ENCODE data around the gene LLGL2. TPM values are rescaled to one million over a fixed set of nuclear protein-coding genes. Genes with fewer than 3 reads are reported as not detected.

LLGL2 gene
- total RNA-seq, 5 donors from 2014 or later (not counting 1 experiment from before 2014, with no cell fraction given): 31.2 to 75.7 (median 53.4) TPM

DNA sequence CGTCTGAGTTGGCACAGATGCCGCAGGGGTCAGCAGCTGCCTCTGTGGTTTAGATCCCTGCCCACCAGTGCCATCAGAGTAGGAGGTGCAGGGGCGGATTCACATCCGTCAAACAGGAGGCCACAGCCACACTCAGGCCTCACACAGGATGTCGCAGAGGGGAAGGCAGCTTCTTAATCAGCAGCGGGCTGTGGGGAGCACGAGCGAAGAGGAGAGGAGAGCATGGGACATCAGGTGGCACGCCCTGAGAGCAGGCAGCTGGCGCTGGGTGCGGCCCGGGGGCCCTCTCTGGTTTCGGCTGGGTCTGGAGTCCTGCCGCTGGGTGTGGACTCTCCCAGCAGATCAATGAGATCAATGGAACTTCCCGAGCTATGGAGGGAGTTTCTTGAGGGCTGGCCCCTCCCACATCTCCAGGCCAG lies 9.6 kb downstream of the LLGL2 start:
- 7% methylated on average over 5 of the region's 15 CpGs for WGBS (ENCODE audit: insufficient coverage)
- Histone ChIP-seq H3K27ac (ENCODE audit: low read length) (peak overlapping the region; percentile 69), H3K36me3 (ENCODE audit: control insufficient read depth in 2 of 2, extremely low read depth in 1 of 2, insufficient read depth in 1 of 2, low read length in 1 of 2) (peaks cover 11 to 12% of the 10 kb centered on the region in 2 donors), H3K4me1 (ENCODE audit: control insufficient read depth in 1 of 2, extremely low read depth in 1 of 2, insufficient read depth in 2 of 2, low read length in 2 of 2) (peaks cover 10 to 38% of the 10 kb centered on the region in 2 experiments), H3K4me3 (ENCODE audit: control insufficient read depth in 1 of 2, extremely low read depth in 1 of 2, low read length in 1 of 2) (peak overlapping the region; percentile 11 to 41), H3K9me3 (no peaks in the 10 kb centered on the region), H3K27me3 (replicated peaks in 1 of 2; ENCODE audit: control insufficient read depth in 2 of 2, extremely low read depth in 1 of 2, insufficient read depth in 2 of 2, low read length in 1 of 2) (peaks cover 0 to 2% of the 10 kb centered on the region in 2 experiments)
- Mint-ChIP-seq H3K4me3 (peak overlapping the region in 2 of 3 donors; percentile 59 to 76), H3K36me3 (peaks cover 5% of the 10 kb centered on the region), H3K27ac (peak overlapping the region; percentile 94 to 96), H3K4me1 (peaks cover 24 to 30% (median 26%) of the 10 kb centered on the region in 3 donors), H3K9me3 (no peaks in the 10 kb centered on the region), H3K27me3 (no peaks in the 10 kb centered on the region)
- CTCF ChIA-PET: interaction anchor here in 1 of 2 donors (1.0 to 1.4 kb wide), 2 partner anchors 19 to 53 kb away, joined by 3 read pairs; partner anchors contain the start of gene TSEN54
- DNase-seq (peak; percentile 33 to 77 (median 58)), ATAC-seq (replicated peaks in 1 of 4) (peak; percentile 94 to 98 (median 98))
- POLR2A ChIA-PET: interaction anchor here in 1 of 2 donors (0.9 kb wide), 1 partner anchor 19 kb away, joined by 5 read pairs; the partner anchor contains the start of gene TSEN54

DNA sequence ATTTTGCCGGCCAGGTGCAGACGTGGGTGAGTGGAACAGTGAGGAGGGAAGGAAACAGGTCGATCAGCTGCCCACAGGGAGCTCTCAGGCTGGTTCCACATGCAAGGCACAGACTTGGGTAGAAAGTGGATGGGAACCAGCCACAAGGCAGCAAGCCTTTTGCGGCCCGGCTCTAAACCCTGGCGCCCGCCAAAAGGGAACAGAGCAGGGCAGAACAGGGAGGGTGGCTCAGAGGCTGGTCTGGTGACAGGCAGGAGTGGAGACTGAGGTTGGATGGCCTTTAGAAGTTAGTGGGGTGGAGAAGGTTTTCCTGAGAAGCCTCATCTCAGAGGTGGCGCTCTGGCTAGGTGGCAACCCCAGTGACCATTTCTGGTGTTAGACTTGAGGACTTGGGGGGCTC lies 10.4 kb downstream of the LLGL2 start:
- Histone ChIP-seq H3K9me3 (no peaks in the 10 kb centered on the region), H3K4me3 (ENCODE audit: control insufficient read depth in 1 of 2, extremely low read depth in 1 of 2, low read length in 1 of 2) (no peak overlapping the region), H3K27ac (ENCODE audit: low read length) (peak overlapping the region; percentile 69), H3K27me3 (replicated peaks in 1 of 2; ENCODE audit: control insufficient read depth in 2 of 2, extremely low read depth in 1 of 2, insufficient read depth in 2 of 2, low read length in 1 of 2) (peaks cover 0 to 5% of the 10 kb centered on the region in 2 experiments), H3K4me1 (ENCODE audit: control insufficient read depth in 1 of 2, extremely low read depth in 1 of 2, insufficient read depth in 2 of 2, low read length in 2 of 2) (peaks cover 10 to 38% of the 10 kb centered on the region in 2 experiments), H3K36me3 (ENCODE audit: control insufficient read depth in 2 of 2, extremely low read depth in 1 of 2, insufficient read depth in 1 of 2, low read length in 1 of 2) (peaks cover 11 to 12% of the 10 kb centered on the region in 2 donors)
- DNase-seq (no peak), ATAC-seq (replicated peaks in 1 of 4) (no peak)
- peak overlapping the region in 2 of 3 donors; percentile 46 to 76 for H3K4me3 Mint-ChIP-seq
- H3K36me3 Mint-ChIP-seq: peaks cover 5% of the 10 kb centered on the region
- H3K4me1 Mint-ChIP-seq: peaks cover 22 to 30% (median 26%) of the 10 kb centered on the region in 3 donors
- no peaks in the 10 kb centered on the region for H3K9me3 Mint-ChIP-seq
- H3K27me3 Mint-ChIP-seq: no peaks in the 10 kb centered on the region
- H3K27ac Mint-ChIP-seq: peak overlapping the region; percentile 65 to 94
- CTCF ChIA-PET: interaction anchor here in 1 of 2 donors (1.4 kb wide), 1 partner anchor 19 kb away, joined by 3 read pairs; the partner anchor contains the start of gene TSEN54
- WGBS (ENCODE audit: insufficient coverage): 89% methylated on average over 8 of the region's 8 CpGs
- POLR2A ChIA-PET: interaction anchor here in 1 of 2 donors (0.9 kb wide), 1 partner anchor 19 kb away, joined by 5 read pairs; the partner anchor contains the start of gene TSEN54

DNA sequence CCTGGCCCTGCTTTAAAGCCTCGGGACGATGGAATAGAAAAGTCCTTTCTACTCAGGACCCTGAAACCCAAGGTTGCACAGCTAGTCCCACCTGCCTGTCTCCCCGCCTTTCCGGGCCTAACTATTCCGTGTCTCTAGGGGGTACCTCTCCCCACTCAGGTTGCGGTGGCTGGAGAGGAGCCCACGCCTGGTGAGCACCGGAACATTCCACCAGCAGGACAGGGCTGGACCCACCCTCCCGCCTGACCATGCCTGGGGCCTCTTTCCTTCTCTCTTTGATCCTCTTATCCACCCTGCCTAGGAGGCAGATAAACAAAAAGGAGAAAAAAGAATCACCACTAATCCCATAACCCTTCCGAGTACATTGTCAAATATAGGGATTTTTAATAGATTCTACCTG lies 10.9 kb downstream of the LLGL2 start:
- H3K9me3 ChIP-seq: no peaks in the 10 kb centered on the region
- Mint-ChIP-seq H3K9me3 (no peaks in the 10 kb centered on the region), H3K4me1 (peaks cover 22 to 30% (median 26%) of the 10 kb centered on the region in 3 donors), H3K36me3 (peaks cover 5% of the 10 kb centered on the region), H3K27me3 (no peaks in the 10 kb centered on the region), H3K4me3 (peak overlapping the region in 1 of 3 donors; percentile 23), H3K27ac (peak overlapping the region in 1 of 2 donors; percentile 16)
- peaks cover 0 to 5% of the 10 kb centered on the region in 2 experiments for H3K27me3 ChIP-seq (replicated peaks in 1 of 2; ENCODE audit: control insufficient read depth in 2 of 2, extremely low read depth in 1 of 2, insufficient read depth in 2 of 2, low read length in 1 of 2)
- ChIA-PET CTCF (no interaction called here), POLR2A (no interaction called here)
- DNase-seq (no peak), ATAC-seq (replicated peaks in 1 of 4) (no peak)
- H3K4me3 ChIP-seq (ENCODE audit: control insufficient read depth in 1 of 2, extremely low read depth in 1 of 2, low read length in 1 of 2): no peak overlapping the region
- H3K27ac ChIP-seq (ENCODE audit: low read length): peak overlapping the region; percentile 69
- WGBS (ENCODE audit: insufficient coverage): 61% methylated on average over 3 of the region's 10 CpGs
- H3K4me1 ChIP-seq (ENCODE audit: control insufficient read depth in 1 of 2, extremely low read depth in 1 of 2, insufficient read depth in 2 of 2, low read length in 2 of 2): peaks cover 10 to 37% of the 10 kb centered on the region in 2 experiments
- peaks cover 9 to 12% of the 10 kb centered on the region in 2 donors for H3K36me3 ChIP-seq (ENCODE audit: control insufficient read depth in 2 of 2, extremely low read depth in 1 of 2, insufficient read depth in 1 of 2, low read length in 1 of 2)

DNA sequence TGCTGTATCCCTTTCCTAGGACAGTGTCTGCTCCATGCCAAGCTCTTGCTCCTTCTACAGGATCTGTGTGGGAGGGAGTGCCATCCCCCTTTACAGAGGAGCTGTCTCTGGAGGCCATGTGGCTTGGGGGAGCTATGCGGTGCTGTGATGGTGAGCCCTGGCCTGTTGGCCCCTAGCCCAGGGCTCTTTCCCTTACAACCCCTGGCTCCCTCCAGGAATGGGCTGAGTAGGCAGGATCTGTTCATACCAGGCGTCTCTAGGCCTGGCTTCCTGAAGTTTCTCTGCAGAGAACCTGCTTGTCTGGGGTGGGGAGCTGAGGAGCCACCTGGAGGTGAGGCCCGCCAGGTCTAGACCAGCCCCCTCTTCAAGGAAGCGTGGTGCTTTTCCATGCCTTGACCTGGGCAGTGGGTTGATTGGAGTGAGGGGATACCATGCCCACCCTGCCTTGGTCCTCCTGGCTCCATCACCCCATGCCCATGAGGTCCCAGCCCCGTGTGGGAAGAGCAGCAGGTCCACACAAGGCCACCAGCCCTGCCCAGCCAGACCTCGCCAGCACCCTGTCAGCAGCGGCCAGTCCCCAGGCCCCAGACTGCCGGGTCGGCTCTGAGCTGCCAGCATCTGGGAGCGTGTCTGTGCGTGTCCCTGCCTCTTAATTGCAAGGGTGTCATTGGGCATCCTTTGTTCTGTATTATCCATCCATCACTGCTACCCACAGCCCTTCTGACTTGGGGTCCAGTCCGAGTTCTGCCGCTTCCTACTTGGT lies 14.7 kb downstream of the LLGL2 start:
- Mint-ChIP-seq H3K36me3 (peaks cover 12% of the 10 kb centered on the region), H3K27me3 (no peaks in the 10 kb centered on the region), H3K4me3 (no peak overlapping the region), H3K9me3 (no peaks in the 10 kb centered on the region), H3K4me1 (peaks cover 8 to 16% (median 10%) of the 10 kb centered on the region in 3 donors), H3K27ac (no peak overlapping the region)
- Histone ChIP-seq H3K4me3 (ENCODE audit: control insufficient read depth in 1 of 2, extremely low read depth in 1 of 2, low read length in 1 of 2) (no peak overlapping the region), H3K9me3 (no peaks in the 10 kb centered on the region), H3K27ac (ENCODE audit: low read length) (no peak overlapping the region), H3K36me3 (ENCODE audit: control insufficient read depth in 2 of 2, extremely low read depth in 1 of 2, insufficient read depth in 1 of 2, low read length in 1 of 2) (peaks cover 3 to 23% of the 10 kb centered on the region in 2 donors), H3K4me1 (ENCODE audit: control insufficient read depth in 1 of 2, extremely low read depth in 1 of 2, insufficient read depth in 2 of 2, low read length in 2 of 2) (peaks cover 4 to 22% of the 10 kb centered on the region in 2 experiments), H3K27me3 (replicated peaks in 1 of 2; ENCODE audit: control insufficient read depth in 2 of 2, extremely low read depth in 1 of 2, insufficient read depth in 2 of 2, low read length in 1 of 2) (peaks cover 0 to 3% of the 10 kb centered on the region in 2 experiments)
- CTCF ChIA-PET: interaction anchor here (0.5 to 0.6 kb wide), 2 partner anchors 228 to 849 kb away, joined by 3 read pairs; no protein-coding TSS in a partner anchor
- WGBS (ENCODE audit: insufficient coverage): 90% methylated on average over 8 of the region's 13 CpGs
- DNase-seq (no peak), ATAC-seq (replicated peaks in 1 of 4) (no peak)
- POLR2A ChIA-PET: interaction anchor here in 1 of 2 donors (0.6 to 0.7 kb wide), 2 partner anchors 15 to 385 kb away, joined by 3 to 8 read pairs; partner anchors contain the start of gene LLGL2

DNA sequence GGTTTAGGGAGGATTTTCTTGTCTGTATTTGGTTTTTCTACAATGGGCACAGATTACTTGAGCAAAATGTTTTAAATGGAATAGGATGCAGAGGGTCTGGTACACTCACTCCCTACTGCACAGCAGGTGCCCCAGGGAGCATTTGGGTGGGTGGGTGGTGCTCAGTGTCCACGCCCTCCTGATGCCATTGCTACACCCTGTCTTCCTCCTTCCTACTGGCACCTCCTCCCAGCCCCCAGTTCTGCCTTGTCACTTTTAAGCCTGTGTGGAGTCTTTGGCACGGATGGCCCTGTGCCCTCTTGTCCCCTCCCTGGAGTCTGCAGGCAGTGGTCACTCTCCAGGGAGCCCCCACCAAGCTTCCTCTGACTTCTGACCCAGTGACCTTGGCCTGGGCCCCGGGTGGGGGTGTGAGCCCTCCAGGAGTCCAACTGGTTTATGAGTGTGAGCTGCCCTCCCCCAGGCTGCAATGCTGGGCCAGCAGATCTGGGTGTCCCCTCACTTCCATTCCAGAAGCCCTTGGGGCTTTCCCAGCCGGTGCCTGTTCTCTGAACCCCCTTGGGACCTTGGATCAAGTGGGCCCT lies 15.5 kb downstream of the LLGL2 start:
- H3K4me3 Mint-ChIP-seq: no peak overlapping the region
- ATAC-seq (replicated peaks in 1 of 4) (no peak), DNase-seq (no peak)
- no peaks in the 10 kb centered on the region for H3K27me3 Mint-ChIP-seq
- H3K27ac Mint-ChIP-seq: no peak overlapping the region
- H3K27me3 ChIP-seq (replicated peaks in 1 of 2; ENCODE audit: control insufficient read depth in 2 of 2, extremely low read depth in 1 of 2, insufficient read depth in 2 of 2, low read length in 1 of 2): peaks cover 0 to 3% of the 10 kb centered on the region in 2 experiments
- H3K27ac ChIP-seq (ENCODE audit: low read length): no peak overlapping the region
- peaks cover 0 to 13% of the 10 kb centered on the region in 2 experiments for H3K4me1 ChIP-seq (ENCODE audit: control insufficient read depth in 1 of 2, extremely low read depth in 1 of 2, insufficient read depth in 2 of 2, low read length in 2 of 2)
- WGBS (ENCODE audit: insufficient coverage): 90% methylated on average over 3 of the region's 4 CpGs
- ChIA-PET CTCF (no interaction called here), POLR2A (no interaction called here)
- no peak overlapping the region for H3K4me3 ChIP-seq (ENCODE audit: control insufficient read depth in 1 of 2, extremely low read depth in 1 of 2, low read length in 1 of 2)
- no peaks in the 10 kb centered on the region for H3K9me3 Mint-ChIP-seq
- H3K36me3 Mint-ChIP-seq: peaks cover 20% of the 10 kb centered on the region
- H3K9me3 ChIP-seq: no peaks in the 10 kb centered on the region
- peaks cover 3 to 23% of the 10 kb centered on the region in 2 donors for H3K36me3 ChIP-seq (ENCODE audit: control insufficient read depth in 2 of 2, extremely low read depth in 1 of 2, insufficient read depth in 1 of 2, low read length in 1 of 2)
- peaks cover 0 to 8% (median 3%) of the 10 kb centered on the region in 3 donors for H3K4me1 Mint-ChIP-seq

DNA sequence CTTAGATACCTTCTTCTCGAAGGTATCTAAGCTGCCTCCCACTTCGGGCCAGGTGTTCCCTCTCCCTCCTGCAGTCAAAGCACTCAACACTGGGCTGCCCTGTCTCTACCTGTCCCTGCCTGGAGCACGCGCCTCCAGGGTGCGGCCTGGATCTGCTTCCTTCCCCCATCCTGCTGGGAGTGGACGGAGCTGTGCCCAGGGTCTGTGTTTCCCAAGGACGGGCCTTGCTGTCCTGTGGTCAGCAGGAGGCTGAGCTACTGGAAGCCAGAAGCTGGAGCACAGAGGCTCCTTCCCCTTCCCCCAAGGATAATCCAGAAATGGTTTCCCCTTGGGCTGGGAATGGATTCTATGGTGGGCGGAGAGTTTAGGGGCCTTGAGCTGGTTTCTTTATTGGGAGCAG lies 16.7 kb downstream of the LLGL2 start:
- peaks cover 0 to 5% (median 0%) of the 10 kb centered on the region in 3 donors for H3K4me1 Mint-ChIP-seq
- ChIA-PET CTCF (no interaction called here), POLR2A (interaction anchor here in 1 of 2 donors (0.7 kb wide), 1 partner anchor 115 kb away, joined by 6 read pairs; no protein-coding TSS in a partner anchor)
- H3K27me3 Mint-ChIP-seq: no peaks in the 10 kb centered on the region
- no peak for ATAC-seq (replicated peaks in 1 of 4)
- Histone ChIP-seq H3K4me1 (ENCODE audit: control insufficient read depth in 1 of 2, extremely low read depth in 1 of 2, insufficient read depth in 2 of 2, low read length in 2 of 2) (peaks cover 0 to 7% of the 10 kb centered on the region in 2 experiments), H3K9me3 (no peaks in the 10 kb centered on the region), H3K27me3 (replicated peaks in 1 of 2; ENCODE audit: control insufficient read depth in 2 of 2, extremely low read depth in 1 of 2, insufficient read depth in 2 of 2, low read length in 1 of 2) (peaks cover 0 to 3% of the 10 kb centered on the region in 2 experiments), H3K4me3 (ENCODE audit: control insufficient read depth in 1 of 2, extremely low read depth in 1 of 2, low read length in 1 of 2) (no peak overlapping the region), H3K27ac (ENCODE audit: low read length) (no peak overlapping the region), H3K36me3 (ENCODE audit: control insufficient read depth in 2 of 2, extremely low read depth in 1 of 2, insufficient read depth in 1 of 2, low read length in 1 of 2) (peaks cover 3 to 30% of the 10 kb centered on the region in 2 donors)
- H3K27ac Mint-ChIP-seq: no peak overlapping the region
- peaks cover 23% of the 10 kb centered on the region for H3K36me3 Mint-ChIP-seq
- 98% methylated on average over 5 of the region's 8 CpGs for WGBS (ENCODE audit: insufficient coverage)
- H3K9me3 Mint-ChIP-seq: no peaks in the 10 kb centered on the region
- DNase-seq: no peak
- no peak overlapping the region for H3K4me3 Mint-ChIP-seq

Measured in T-cell (primary cell).